C4-2B (cell line): ENCODE measurements around the gene CAMK1G.

Experiments
- CTCF ChIP-seq: fragments of 450-650 bp; conservative IDR thresholded peaks from 2 replicates; pipeline ENCODE4 v1.5.1; 2017; ENCODE audit warnings: mild to moderate bottlenecking
- ZFX ChIP-seq: fragments of 450-650 bp; IDR thresholded peaks from 2 replicates; pipeline ENCODE4 v1.6.1; 2017

DNA sequence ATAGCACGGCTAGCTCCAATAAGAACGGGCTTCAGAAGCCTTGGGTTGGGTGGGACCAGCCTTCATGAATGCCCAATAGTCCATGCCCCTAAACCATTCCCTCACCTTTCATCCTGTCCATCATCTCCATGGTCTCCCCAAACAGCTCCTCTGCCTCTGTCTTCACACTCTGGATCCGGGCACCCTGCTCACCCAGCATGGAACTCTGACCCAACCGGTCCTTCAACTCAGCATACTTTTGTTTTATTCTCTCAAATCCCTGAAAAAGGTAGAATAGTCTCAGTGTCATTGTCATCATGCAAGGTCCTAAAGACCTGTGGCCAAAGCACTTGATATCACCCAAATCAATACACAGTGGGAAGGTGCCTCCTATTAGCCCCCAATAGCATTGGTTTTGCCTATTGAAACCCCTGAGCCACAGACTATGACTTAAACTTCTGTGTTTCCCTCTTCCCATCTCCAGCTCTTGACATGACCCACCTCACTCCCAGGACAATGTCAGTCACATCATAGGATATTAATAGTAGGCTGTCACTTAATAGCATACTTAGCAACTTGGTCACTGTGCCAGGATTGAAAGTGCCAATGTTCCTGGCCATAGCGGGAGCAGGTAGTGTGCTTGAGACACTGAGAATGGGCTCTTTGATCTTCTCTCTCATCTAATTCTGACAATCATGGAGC lies 33.0 kb downstream of the CAMK1G start:
- TF ChIP-seq CTCF: no peak
- TF ChIP-seq ZFX: no peak
